A549 (cell line): Measurements from ENCODE around the gene NPAS2. TPM values are rescaled to one million over a fixed set of nuclear protein-coding genes. Genes with fewer than 3 reads are reported as not detected.

Experiments
- ATAC-seq, 2 experiments: fragments of 200-7000 bp in 1 of 2; fragments of >200 bp in 1 of 2; cut with Nextera tagmentation in 1 of 2; cut with Tn5 transposase in 1 of 2; 3 replicates each; pipeline versions ENCODE4 v1.8.0 to v1.9.1; 2018 to 2020; ENCODE audit warnings: mild to moderate bottlenecking in 1 of 2, moderate library complexity in 1 of 2
- CTCF ChIA-PET: fragments of 300-600 bp; sonication (Branson Sonifier 250); formaldehyde crosslinking; extraction: SDS; loops from one replicate; lab custom pipeline; 2021; ENCODE audit warnings: antibody characterized with exemption, inconsistent platforms; lab: Yijun Ruan, JAX
- POLR2A ChIA-PET: fragments of 350-600 bp; formaldehyde crosslinking; extraction: SDS; loops from one replicate; lab custom pipeline; 2021; ENCODE audit warnings: antibody characterized with exemption, inconsistent platforms; lab: Yijun Ruan, JAX
- DNase-seq, 2 experiments: peaks; one replicate each; pipeline versions ENCODE4 v3.0.0 to v3.0.0-alpha.2; 2011 to 2016; ENCODE audit warnings: low read depth in 1 of 2, low spot score in 1 of 2
- FAIRE-seq: peaks from 2 replicates; lab custom pipeline; 2011; peaks lifted over from hg19 to GRCh38; lab: Jason Lieb, UNC
- H3K27ac ChIP-seq, 2 experiments: fragments of >200 bp; sonication (Bioruptor Twin); formaldehyde crosslinking; 3 replicates each; pipeline ENCODE4 v1.5.1; 2016 to 2017
- H3K4me1 ChIP-seq: fragments of >200 bp; sonication (Bioruptor Twin); formaldehyde crosslinking; 3 replicates; pipeline ENCODE4 v1.6.1; 2016
- H3K4me2 ChIP-seq: fragments of >200 bp; sonication (Bioruptor Twin); formaldehyde crosslinking; 3 replicates; pipeline ENCODE4 v1.6.1; 2016
- H3K4me3 ChIP-seq: fragments of >200 bp; sonication (Bioruptor Twin); formaldehyde crosslinking; 3 replicates; pipeline ENCODE4 v1.5.1; 2016
- H3K9me3 ChIP-seq: fragments of >200 bp; sonication (Bioruptor Twin); formaldehyde crosslinking; 3 replicates; pipeline ENCODE4 v1.6.1; 2016
- CBX8 ChIP-seq: fragments of 200-600 bp; sonication (generic); IDR thresholded peaks from 2 replicates; pipeline ENCODE4 v1.6.1; 2016
- CEBPB ChIP-seq, 2 experiments: fragments of >200 bp in 1 of 2; sonication (Bioruptor Twin) in 1 of 2; formaldehyde crosslinking in 1 of 2; IDR thresholded peaks; 2 replicates each; pipeline ENCODE4 v1.6.1; 2012 to 2016
- CHD2 ChIP-seq: fragments of 150-350 bp; IDR thresholded peaks from 2 replicates; pipeline ENCODE4 v1.6.1; 2014; ENCODE audit warnings: low read length; ENCODE audit not compliant: partially characterized antibody
- E2F6 ChIP-seq: IDR thresholded peaks from 2 replicates; pipeline ENCODE4 v1.6.1; 2012; ENCODE audit warnings: low read depth, borderline replicate concordance
- FOSL2 ChIP-seq, 2 experiments: fragments of 450-650 bp in 1 of 2; fragments of >200 bp in 1 of 2; sonication (Bioruptor Twin) in 1 of 2; formaldehyde crosslinking; IDR thresholded peaks; 2 replicates each; pipeline versions ENCODE4 v1.5.0 to v1.6.1; 2016 to 2020; ENCODE audit warnings: mild to moderate bottlenecking in 1 of 2, moderate library complexity in 1 of 2
- KDM1A ChIP-seq: fragments of 200-600 bp; sonication (generic); IDR thresholded peaks from 2 replicates; pipeline ENCODE4 v1.6.1; 2016; ENCODE audit warnings: low read depth, mild to moderate bottlenecking
- KDM5A ChIP-seq: fragments of 200-600 bp; sonication (generic); IDR thresholded peaks from 2 replicates; pipeline ENCODE4 v1.6.1; 2016; ENCODE audit warnings: antibody characterized with exemption, mild to moderate bottlenecking
- PBX3 ChIP-seq: IDR thresholded peaks from 2 replicates; pipeline ENCODE4 v1.6.1; 2012
- RCOR1 ChIP-seq: fragments of 150-350 bp; IDR thresholded peaks from 2 replicates; pipeline ENCODE4 v1.6.1; 2014; ENCODE audit warnings: antibody characterized with exemption, low read length, low read depth
- USF2 ChIP-seq: fragments of 450-650 bp; IDR thresholded peaks from 2 replicates; pipeline ENCODE4 v1.6.1; 2014; ENCODE audit warnings: antibody characterized with exemption
- ZFP36 ChIP-seq: fragments of 450-650 bp; IDR thresholded peaks from 2 replicates; pipeline ENCODE4 v1.6.1; 2014; ENCODE audit warnings: borderline replicate concordance; ENCODE audit not compliant: partially characterized antibody
- WGBS: methylation state at CpG from one replicate; pipeline ENCODE4 v1.1.6; 2017; ENCODE audit errors: missing lambda C conversion rate; 5-methylcytosine and 5-hydroxymethylcytosine counted together
- polyA plus RNA-seq, 4 experiments: library from polyadenylated mRNA; depleted of rRNA in 3 of 4; stranded (reverse); fragments of >200 nt; fragmentation: RNase III in 1 of 4; extraction: RNeasy Plus Mini Kit Qiagen cat#74134 plus additional on column Dnase treatment in 1 of 4; gene quantifications; 2 replicates in 3 of 4; 3 replicates in 1 of 4; pipeline ENCODE4 v1.2.3, GENCODE V29; 2011 to 2017

The NPAS2 gene
- polyA plus RNA-seq, 2 of the 4 experiments (the other 2 are of a cell fraction) = 31.4 to 56.1 TPM

GRCh38 chr2:100846716-100847115 lies 26.8 kb downstream of the NPAS2 start:
- WGBS = 96% methylated on average over 2 of the region's 2 CpGs
- POLR2A ChIA-PET = no interaction called here
- peaks cover 41% of the 10 kb centered on the region for H3K4me1 ChIP-seq
- FAIRE-seq = no peak
- H3K27ac ChIP-seq = no peak overlapping the region
- no peak overlapping the region for H3K4me2 ChIP-seq
- ATAC-seq = no peak
- H3K9me3 ChIP-seq = no peaks in the 10 kb centered on the region
- no peak overlapping the region for H3K4me3 ChIP-seq
- CTCF ChIA-PET = interaction anchor here (1.5 kb wide), 1 partner anchor 11 kb away, joined by 4 read pairs; no protein-coding TSS in a partner anchor
- no peak for TF ChIP-seq PBX3
- TF ChIP-seq KDM1A = no peak
- TF ChIP-seq ZFP36 = no peak
- TF ChIP-seq CBX8 = no peak
- no peak for TF ChIP-seq KDM5A
- DNase-seq = no peak

- FAIRE-seq (no peak), ATAC-seq (no peak), DNase-seq (no peak)
- Histone ChIP-seq H3K27ac (peak overlapping the region in 1 of 2 experiments; percentile 26; a peak in 1 of 6 replicates), H3K4me1 (peaks cover 57% of the 10 kb centered on the region), H3K9me3 (no peaks in the 10 kb centered on the region), H3K4me3 (no peak overlapping the region), H3K4me2 (peak overlapping the region; percentile 60; the same call in 1 of the 3 replicates)
- WGBS = 92% methylated on average over 4 of the region's 4 CpGs
- ChIA-PET CTCF (interaction anchor here (1.0 to 1.4 kb wide), 3 partner anchors 44 to 246 kb away, joined by 3 to 4 read pairs (median 3); no protein-coding TSS in a partner anchor), POLR2A (interaction anchor here (1.0 kb wide), 1 partner anchor 14 kb away, joined by 3 read pairs; no protein-coding TSS in a partner anchor)
- TF ChIP-seq CHD2 = no peak
These were observed 32.5 kb downstream of the NPAS2 start for GRCh38 chr2:100852447-100852846.

- H3K9me3 ChIP-seq = no peaks in the 10 kb centered on the region
- FAIRE-seq = no peak
- peak overlapping the region; percentile 69 to 72; a peak in 5 of 6 replicates for H3K27ac ChIP-seq
- CTCF ChIA-PET = interaction anchor here (1.0 to 1.4 kb wide), 2 partner anchors 43 to 247 kb away, joined by 3 to 4 read pairs; no protein-coding TSS in a partner anchor
- POLR2A ChIA-PET = interaction anchor here (1.0 kb wide), 1 partner anchor 13 kb away, joined by 3 read pairs; no protein-coding TSS in a partner anchor
- H3K4me1 ChIP-seq = peaks cover 65% of the 10 kb centered on the region
- peak in 1 of 2 experiments; percentile 29 for DNase-seq
- 85% methylated on average over 14 of the region's 14 CpGs for WGBS
- peak in 1 of 2 experiments; percentile 21; a peak in 2 of 6 replicates for ATAC-seq
- no peak overlapping the region for H3K4me3 ChIP-seq
- TF ChIP-seq CEBPB (IDR thresholded peaks at IDR 0.05) = peak; percentile 53 to 73; a peak in 3 of 4 replicates
- no peak for TF ChIP-seq RCOR1
- H3K4me2 ChIP-seq = peak overlapping the region; percentile 60
These were observed 33.3 kb downstream of the NPAS2 start for GRCh38 chr2:100852999-100853908.

- 72% methylated on average over 10 of the region's 10 CpGs for WGBS
These were observed 34.2 kb downstream of the NPAS2 start for GRCh38 chr2:100853909-100854810.

More at GRCh38 chr2:100853909-100854810, 34.2 kb downstream of the NPAS2 start:
- ATAC-seq = peak; percentile 40 to 73; a peak in 5 of 6 replicates
- peak overlapping the region; percentile 69 to 72 for H3K27ac ChIP-seq
- H3K4me2 ChIP-seq = peak overlapping the region; percentile 60
- CTCF ChIA-PET = interaction anchor here (0.7 to 1.4 kb wide), 3 partner anchors 45 to 248 kb away, joined by 3 to 4 read pairs (median 3); no protein-coding TSS in a partner anchor
- no peaks in the 10 kb centered on the region for H3K9me3 ChIP-seq
- POLR2A ChIA-PET = interaction anchor here (1.3 to 1.8 kb wide), 2 partner anchors 29 to 49 kb away, joined by 3 to 6 read pairs; no protein-coding TSS in a partner anchor
- peaks cover 73% of the 10 kb centered on the region for H3K4me1 ChIP-seq
- TF ChIP-seq USF2 (peak; percentile 66), E2F6 (0 out of 2 replicates have a peak, but pooled peaks have one; percentile 6), FOSL2 (IDR thresholded peaks at IDR 0.05) (no peak), FOSL2 (CRISPR knock-in tag; IDR thresholded peaks at IDR 0.05) (no peak)
- no peak overlapping the region for H3K4me3 ChIP-seq
- DNase-seq = peak in 1 of 2 experiments; percentile 58
- no peak for FAIRE-seq
